SK-MEL-5 (cell line): ENCODE measurements around the gene GALNT11. TPM values are rescaled to one million over a fixed set of nuclear protein-coding genes. Genes with fewer than 3 reads are reported as not detected.
A peak's percentile ranks its signal among the peaks of the same experiment; 100 is the strongest.
"Not testable (repeated sequence)": the region's sequence is repeated elsewhere in the genome, so short reads cannot be mapped to it uniquely, and the experiment has no call there.

Experiments used
- DNase-seq: peaks from one replicate; pipeline ENCODE4 v3.0.0-alpha.2; 2016; ENCODE audit warnings: low read depth, low spot score
- in situ Hi-C: cut with HindIII; loops from 2 replicates; pipeline ENCODE4 v1.10.0; 2016; ENCODE audit warnings: low sequenced_read_pairs, high pct_unique_total_duplicates, low pct_unique_long_range_greater_than_20kb
- total RNA-seq: library from RNA; depleted of rRNA; stranded (reverse); fragments of >200 nt; shearing (Covaris generic); gene quantifications from 2 replicates; pipeline ENCODE4 v1.2.3, GENCODE V29; 2014

GALNT11 gene
- total RNA-seq, 1 experiment from 2014 or later, result 84.5 TPM

DNA sequence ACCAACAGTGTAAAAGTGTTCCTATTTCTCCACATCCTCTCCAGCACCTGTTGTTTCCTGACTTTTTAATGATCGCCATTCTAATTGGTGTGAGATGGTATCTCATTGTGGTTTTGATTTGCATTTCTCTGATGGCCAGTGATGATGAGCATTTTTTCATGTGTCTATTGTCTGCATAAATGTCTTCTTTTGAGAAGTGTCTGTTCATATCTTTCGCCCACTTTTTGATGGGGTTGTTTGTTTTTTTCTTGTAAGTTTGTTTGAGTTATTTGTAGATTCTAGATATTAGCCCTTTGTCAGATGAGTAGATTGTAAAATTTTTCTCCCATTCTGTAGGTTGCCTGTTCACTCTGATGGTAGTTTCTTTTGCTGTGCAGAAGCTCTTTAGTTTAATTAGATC lies 35.6 kb downstream of the GALNT11 start:
- in situ Hi-C loops, DNase-seq: not testable (repeated sequence)

GRCh38 chr7:152063192-152063591 lies 37.7 kb downstream of the GALNT11 start:
- DNase-seq, in situ Hi-C loops: not testable (repeated sequence)

DNA sequence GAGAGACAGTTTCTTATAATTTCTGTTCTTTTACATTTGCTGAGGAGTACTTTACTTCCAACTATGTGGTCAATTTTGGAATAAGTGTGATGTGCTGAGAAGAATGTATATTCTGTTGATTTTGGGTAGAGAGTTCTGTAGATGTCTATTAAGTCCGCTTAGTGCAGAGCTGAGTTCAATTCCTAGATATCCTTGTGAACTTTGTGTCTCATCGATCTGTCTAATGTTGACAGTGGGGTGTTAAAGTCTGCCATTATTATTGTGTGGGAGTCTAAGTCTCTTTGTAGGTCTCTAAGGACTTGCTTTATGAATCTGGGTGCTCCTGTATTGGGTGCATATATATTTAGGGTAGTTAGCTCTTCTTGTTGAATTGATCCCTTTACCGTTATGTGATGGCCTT lies 38.3 kb downstream of the GALNT11 start:
- in situ Hi-C loops, DNase-seq: not testable (repeated sequence)

- in situ Hi-C loops, DNase-seq: not testable (repeated sequence)
Measured at GRCh38 chr7:152065800-152066344, 40.4 kb downstream of the GALNT11 start.

- in situ Hi-C loops, result no loop called here
- DNase-seq, result no peak
Measured at GRCh38 chr7:152072421-152072820, 46.9 kb downstream of the GALNT11 start.

GRCh38 chr7:152073352-152073751 lies 47.9 kb downstream of the GALNT11 start:
- no peak for DNase-seq
- in situ Hi-C loops, result no loop called here

DNA sequence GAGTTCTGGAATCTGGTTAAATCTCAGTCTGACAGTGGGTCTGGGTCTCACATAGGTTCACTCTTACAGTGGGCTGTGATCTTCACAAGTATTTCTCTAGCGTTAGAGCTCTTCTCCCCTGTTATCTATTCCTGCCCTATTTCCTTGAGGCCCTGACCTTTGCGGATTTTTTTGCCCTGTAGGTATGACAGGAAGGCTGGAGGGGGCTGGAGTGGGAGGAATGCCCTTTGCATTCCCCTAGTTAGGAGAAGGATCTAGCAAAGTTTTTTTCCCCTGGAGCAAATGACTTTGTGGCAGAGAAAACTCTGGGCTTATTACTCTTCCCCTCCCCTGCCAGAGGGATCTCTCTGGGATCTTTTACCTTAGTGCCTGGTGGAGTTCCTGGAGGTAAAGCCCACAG lies 49.2 kb downstream of the GALNT11 start:
- in situ Hi-C loops, result loop anchor here (5.0 kb wide), 1 partner anchor 78 kb away; no protein-coding TSS in a partner anchor
- no peak for DNase-seq

DNA sequence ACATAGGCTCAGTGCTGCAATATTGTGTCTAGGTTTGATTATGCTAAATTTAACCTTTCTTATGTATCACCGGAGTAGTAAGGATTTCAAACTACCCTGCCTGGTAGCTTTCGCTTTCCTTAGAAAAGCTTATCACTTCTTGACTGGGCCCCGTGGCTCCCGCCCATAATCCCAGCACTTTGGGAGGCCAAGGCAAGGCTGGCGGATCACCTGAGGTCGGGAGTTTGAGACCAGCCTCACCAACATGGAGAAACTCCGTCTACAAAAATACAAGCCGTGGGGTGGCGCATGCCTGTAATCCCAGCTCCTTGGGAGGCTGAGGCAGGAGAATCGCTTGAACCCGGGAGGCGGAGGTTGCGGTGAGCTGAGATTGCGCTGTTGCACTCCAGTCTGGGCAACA lies 49.9 kb downstream of the GALNT11 start:
- in situ Hi-C loops, result loop anchor here (5.0 kb wide), 1 partner anchor 77 kb away; no protein-coding TSS in a partner anchor
- not testable (repeated sequence) for DNase-seq

GRCh38 chr7:152076324-152076821 lies 50.9 kb downstream of the GALNT11 start:
- peak; percentile 80 for DNase-seq
- in situ Hi-C loops, result loop anchor here (5.0 kb wide), 1 partner anchor 76 kb away; no protein-coding TSS in a partner anchor

DNA sequence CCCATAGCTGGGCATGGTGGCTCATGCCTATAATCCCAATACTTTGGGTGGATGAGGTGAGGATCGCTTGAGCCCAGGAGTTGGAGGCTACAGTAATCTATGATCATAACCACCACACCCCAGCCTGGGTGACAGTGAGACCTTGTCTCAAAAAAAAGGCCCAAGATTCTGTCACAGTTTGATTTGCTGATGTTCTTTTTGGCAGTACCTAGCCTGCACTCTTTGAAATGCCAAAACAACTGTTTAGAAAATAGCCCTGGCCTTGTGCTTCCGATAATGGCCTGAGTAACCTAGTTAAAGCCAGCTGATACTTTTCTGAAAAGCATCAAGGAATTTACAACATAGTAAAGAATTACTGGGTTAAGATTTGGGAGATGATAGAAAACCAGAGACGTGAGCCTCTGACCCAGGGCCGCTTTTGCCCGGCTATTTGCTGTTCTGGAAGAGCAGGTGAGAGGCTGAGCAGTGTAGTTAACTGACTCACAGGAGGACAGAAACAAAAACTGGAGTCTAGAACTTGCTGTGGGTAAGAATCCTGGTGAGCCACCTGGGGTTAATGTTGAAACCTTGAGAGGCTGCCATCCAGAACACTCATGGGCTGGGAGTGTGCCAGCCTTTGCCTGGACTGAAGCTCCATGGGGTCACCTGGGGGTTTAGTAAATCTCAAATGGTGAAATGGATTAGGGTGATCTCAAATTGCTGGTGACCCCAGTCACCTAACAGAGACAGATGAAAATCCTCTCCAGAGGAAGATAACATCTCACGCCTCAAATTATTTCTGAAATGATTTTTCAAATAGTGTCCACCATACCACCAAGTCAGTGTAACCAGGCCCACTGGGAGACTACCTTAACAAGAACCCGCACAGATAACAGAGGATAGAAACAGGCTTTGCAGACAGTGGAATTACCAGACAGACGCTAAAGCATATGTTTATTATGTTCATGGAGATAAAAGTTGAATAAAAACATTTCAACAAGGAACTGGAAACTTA lies 51.8 kb downstream of the GALNT11 start:
- in situ Hi-C loops, result loop anchor here (5.0 kb wide), 1 partner anchor 75 kb away; no protein-coding TSS in a partner anchor

DNA sequence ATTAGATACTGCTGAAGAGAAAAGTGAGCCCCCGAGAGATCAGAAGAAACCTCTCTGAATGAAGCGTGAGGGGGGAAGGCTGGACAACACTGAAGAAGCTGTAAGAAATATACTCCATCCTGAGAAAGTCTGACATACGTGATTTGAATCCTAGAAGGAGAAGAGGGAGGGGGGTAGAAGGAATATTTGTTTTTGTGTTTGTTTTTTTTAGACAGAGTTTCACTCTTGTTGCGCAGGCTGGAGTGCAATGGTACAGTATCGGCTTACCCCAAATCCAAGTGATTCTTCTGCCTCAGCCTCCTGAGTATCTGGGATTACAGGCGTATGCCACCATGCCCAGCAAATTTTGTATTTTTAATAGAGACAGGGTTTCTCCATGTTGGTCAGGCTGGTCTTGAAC lies 52.6 kb downstream of the GALNT11 start:
- DNase-seq, result no peak
- in situ Hi-C loops, result loop anchor here (5.0 kb wide), 1 partner anchor 74 kb away; no protein-coding TSS in a partner anchor

More for the DNA sequence above, 51.8 kb downstream of the GALNT11 start:
- DNase-seq, result no peak

DNA sequence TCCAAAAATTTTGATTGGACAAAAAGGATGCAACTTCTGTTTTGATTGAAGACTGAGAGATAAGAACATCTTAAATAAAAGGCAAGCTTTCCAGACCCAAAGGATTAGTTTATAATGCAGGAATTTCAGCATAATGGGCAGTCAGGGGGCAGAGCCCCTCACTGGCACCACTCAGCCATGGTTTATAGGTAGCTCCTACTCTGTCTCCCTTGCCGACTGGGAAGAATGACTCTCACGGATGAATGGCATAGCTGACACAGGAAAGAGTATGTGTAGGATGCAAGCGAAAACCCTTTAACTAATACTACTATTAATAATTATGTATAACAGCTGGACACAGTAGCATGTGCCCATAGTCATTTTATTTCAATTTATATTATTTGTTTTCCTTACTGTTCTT lies 53.3 kb downstream of the GALNT11 start:
- in situ Hi-C loops, result loop anchor here (5.0 kb wide), 1 partner anchor 74 kb away; no protein-coding TSS in a partner anchor
- no peak for DNase-seq

- peak; percentile 95 for DNase-seq
- in situ Hi-C loops, result no loop called here
Measured at GRCh38 chr7:152081088-152081487, 55.6 kb downstream of the GALNT11 start.

DNA sequence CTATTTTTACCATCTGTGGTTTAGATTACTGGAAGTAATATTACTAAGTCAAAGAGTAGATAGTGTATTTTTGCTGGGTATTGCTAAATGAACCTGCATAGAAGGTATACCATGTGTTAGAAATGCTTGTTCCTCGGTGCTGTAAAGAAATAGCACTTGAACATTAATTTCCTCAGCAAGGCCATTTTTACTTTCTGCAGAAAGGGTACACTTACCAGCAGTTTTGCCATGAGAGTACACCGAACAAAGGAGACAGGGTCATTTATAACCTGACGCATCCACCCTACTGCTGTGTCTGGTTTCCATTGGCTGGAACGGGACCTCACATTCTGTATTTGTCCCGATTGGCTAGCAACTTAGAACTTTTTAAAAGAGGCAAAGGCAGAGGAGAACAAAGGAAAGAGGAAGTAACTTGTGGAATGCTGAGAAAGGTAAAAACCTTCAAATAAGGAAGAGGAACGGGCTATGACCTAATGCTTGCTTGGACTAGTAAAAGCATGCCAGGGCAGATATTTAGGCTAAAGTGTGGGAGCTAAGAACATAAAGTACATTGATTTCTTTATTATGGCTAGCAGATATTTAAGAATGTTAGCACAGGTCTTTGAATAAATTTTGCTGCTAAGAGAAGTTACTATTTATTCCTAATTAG lies 56.7 kb downstream of the GALNT11 start:
- DNase-seq, in situ Hi-C loops: not testable (repeated sequence)

- in situ Hi-C loops, result no loop called here
- DNase-seq, result no peak
Measured at GRCh38 chr7:152085131-152085530, 59.7 kb downstream of the GALNT11 start.

DNA sequence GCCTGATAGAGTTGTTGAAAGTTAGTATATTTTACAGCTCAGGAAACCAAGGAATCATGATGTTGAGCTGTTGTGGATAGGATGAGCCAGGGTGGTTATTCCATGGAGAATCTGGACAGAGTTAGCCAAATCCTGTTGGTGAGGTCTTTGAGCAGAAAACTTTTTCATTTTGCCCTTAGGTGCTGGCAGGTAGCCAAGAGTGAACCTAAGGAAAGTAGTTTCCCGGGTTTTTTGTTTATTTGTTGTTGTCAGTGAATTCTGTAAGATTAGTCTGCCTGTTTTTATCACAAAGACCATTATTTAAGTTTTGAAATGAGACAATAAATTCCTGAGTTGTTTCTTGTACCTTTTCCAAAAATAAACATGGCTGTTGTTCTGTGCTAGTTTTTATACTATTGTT lies 61.0 kb downstream of the GALNT11 start:
- in situ Hi-C loops, result no loop called here
- DNase-seq, result no peak

DNA sequence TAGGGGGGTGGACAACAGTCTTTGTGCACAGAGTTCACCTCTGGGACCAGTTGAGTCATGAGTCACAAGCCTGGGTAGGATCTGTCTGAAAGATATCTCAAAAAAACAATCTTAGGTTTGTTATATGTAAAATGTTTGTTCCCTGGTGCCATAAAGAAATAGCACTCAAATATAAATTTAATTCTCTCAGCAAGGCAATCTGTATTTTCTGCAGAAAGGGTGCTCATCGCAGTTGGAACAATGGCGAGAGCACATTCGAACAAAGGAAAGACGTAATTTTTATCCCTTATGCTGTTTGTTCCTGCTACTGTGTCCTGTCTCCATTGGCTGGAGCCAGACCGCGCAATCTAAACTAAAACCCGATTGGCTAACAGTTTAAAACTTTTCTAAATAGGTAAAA lies 63.7 kb downstream of the GALNT11 start:
- DNase-seq, result no peak
- in situ Hi-C loops, result no loop called here

GRCh38 chr7:152090747-152091146 lies 65.3 kb downstream of the GALNT11 start:
- in situ Hi-C loops, result no loop called here
- DNase-seq, result no peak
